ENCODE data around the gene TNP2.

TNP2 gene

GRCh38 chr16:11255737-11256660 lies 13.1 kb downstream of the TNP2 start, which contains the start of gene SOCS1:
Gene SOCS1, minus strand, starts transcription at chr16:11256204. Its CDS starts 726 bp downstream, at chr16:11255478.
- in situ Hi-C loops (cut with HindIII; ENCODE audit: low sequenced_read_pairs), result no loop called here
- H3K4me3 ChIP-seq (ENCODE audit: low read depth, low read length), result peak within 1 kb of the TSS; percentile 66
- DNase-seq (ENCODE audit: low read depth, low spot score), result peak; percentile 86
- TF ChIP-seq CTCF (IDR thresholded peaks at IDR 0.05; ENCODE audit: low read depth, low read length), result peak; percentile 69

- TF ChIP-seq CTCF (IDR thresholded peaks at IDR 0.05; ENCODE audit: low read depth, low read length), result no peak
- DNase-seq (ENCODE audit: low read depth, low spot score), result peak; percentile 48
- H3K4me3 ChIP-seq (ENCODE audit: low read depth, low read length), result peak overlapping the region; percentile 56
- in situ Hi-C loops (cut with HindIII; ENCODE audit: low sequenced_read_pairs), result no loop called here
Observed at GRCh38 chr16:11254913-11255736, 14.0 kb downstream of the TNP2 start.

DNA sequence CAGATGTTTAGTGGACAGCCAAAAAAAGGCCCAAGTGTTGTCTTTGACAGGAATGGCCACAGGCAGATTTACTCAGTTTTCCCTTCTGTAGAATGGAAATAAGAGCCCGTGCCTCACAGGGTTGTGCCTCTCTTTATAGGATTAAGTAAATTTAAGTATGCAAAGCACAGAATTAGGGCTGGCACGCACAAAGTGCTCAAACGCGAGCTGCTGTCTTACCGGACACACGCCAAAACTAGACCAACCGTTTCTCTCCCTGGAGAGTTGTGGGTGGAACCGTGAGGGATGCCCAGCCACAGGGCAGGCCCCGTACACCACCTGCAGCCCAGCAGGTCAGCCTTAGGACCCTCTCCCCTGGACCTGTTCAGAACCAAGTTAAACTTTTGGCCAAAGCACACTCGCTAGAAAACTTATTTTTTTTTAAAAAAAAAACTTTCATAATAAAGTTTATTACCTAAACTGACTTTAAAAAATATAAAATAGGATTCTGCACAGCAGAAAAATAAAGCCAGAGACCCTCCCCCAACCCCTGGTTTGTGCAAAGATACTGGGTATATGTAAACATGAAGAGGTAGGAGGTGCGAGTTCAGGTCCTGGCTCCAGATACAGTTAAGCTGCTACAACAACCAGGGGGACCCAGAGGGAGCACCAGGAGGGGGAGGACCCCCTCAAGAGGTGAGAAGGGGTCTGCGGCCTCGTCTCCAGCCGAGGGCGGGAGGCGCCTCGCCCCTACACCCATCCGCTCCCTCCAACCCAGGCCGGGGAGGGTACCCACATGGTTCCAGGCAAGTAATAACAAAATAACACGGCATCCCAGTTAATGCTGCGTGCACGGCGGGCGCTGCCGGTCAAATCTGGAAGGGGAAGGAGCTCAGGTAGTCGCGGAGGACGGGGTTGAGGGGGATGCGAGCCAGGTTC lies 14.9 kb downstream of the TNP2 start:
- in situ Hi-C loops (cut with HindIII; ENCODE audit: low sequenced_read_pairs), result no loop called here
- no peak for TF ChIP-seq CTCF (IDR thresholded peaks at IDR 0.05; ENCODE audit: low read depth, low read length)
- DNase-seq (ENCODE audit: low read depth, low spot score), result no peak
- H3K4me3 ChIP-seq (ENCODE audit: low read depth, low read length), result peak overlapping the region; percentile 56

DNA sequence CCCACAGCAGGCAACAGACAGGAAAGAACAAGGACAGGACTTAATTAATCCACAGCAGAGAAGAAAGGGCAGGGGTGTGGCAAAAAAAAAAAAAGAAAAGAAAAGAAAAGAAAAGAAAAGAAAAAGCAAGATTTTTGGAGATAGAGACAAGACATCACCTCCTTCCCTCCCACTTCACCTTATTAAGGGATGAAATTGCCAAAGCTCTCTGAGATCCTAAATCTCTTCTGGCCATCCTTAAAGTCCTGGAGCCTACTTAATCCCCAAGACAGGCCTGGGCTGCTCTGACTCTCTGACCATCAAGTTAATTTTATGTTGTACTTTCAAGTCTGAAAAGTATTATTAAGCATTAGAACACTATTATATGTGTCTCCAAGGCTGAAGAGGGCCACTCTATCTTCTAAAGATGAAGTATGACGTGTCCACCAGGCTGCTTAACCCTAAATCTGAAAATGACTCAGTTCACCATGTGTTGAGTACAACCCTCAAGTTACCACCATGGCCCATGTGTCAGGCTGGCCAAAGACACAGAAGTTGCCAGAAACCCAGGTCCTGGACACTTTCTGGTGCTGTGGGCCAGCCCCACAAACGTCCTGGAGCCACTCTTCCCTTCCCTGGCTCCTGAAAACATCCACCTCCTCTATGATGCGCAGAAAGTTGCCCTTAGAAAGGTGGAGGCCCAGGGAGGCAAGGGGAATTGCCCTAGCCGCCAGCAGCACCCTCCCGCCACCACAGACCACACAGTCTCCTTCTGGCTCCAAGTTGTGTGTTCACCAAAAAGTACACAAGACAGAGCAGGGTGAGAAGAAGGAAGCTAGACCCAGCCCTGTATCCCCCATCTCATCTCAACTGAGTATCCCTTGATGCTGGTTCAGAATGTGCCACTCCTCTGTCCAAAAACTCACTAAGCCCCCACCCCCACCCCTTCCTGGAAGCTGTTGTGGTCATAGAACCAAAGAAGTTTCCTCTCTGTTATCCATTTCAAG lies 15.8 kb downstream of the TNP2 start:
- peak overlapping the region; percentile 56 for H3K4me3 ChIP-seq (ENCODE audit: low read depth, low read length)
- DNase-seq (ENCODE audit: low read depth, low spot score), result peak; percentile 22
- in situ Hi-C loops (cut with HindIII; ENCODE audit: low sequenced_read_pairs), result no loop called here
- TF ChIP-seq CTCF (IDR thresholded peaks at IDR 0.05; ENCODE audit: low read depth, low read length), result no peak

DNA sequence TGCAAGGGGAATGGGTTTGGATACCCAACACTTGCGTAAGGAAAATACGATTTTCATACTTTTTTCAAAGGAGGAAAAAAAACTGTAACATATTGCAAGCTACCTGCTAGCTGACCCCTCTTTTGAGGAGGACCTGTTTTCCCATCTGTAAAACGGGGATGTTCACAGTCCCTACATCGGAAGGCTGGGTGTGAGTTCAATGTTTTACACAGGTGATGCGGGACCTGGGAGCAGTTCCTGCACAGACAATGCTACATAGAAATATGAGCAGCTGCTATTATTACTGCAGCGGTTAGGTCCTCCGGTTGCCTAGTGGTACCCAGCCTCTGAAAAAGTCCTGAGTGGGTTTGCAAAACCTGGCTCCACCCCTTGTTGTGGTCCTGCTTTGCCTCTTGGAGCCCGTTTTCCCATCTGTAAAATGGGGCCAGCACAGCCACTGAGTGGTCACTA lies 16.6 kb downstream of the TNP2 start:
- no peak overlapping the region for H3K4me3 ChIP-seq (ENCODE audit: low read depth, low read length)
- in situ Hi-C loops (cut with HindIII; ENCODE audit: low sequenced_read_pairs), result no loop called here
- no peak for DNase-seq (ENCODE audit: low read depth, low spot score)
- no peak for TF ChIP-seq CTCF (IDR thresholded peaks at IDR 0.05; ENCODE audit: low read depth, low read length)

Data from astrocyte of the spinal cord (primary cell).